IMR-90 (cell line): Measurements from ENCODE around the gene PUS3. TPM values are rescaled to one million over a fixed set of nuclear protein-coding genes. Genes with fewer than 3 reads are reported as not detected.

Experiments
- ATAC-seq: fragments of 200-7000 bp; cut with Tn5 transposase; 2 replicates; pipeline ENCODE4 v1.9.1; 2020; ENCODE audit warnings: low read depth, mild to moderate bottlenecking, moderate library complexity
- BruUV-seq: library from RNA; stranded (reverse); fragments of 400-500 nt; replicated peaks from 2 replicates; lab custom pipeline; 2021; lab: Mats Ljungman, UMichigan
- CTCF ChIA-PET: fragments of 300-600 bp; formaldehyde crosslinking; extraction: SDS; loops from one replicate; lab custom pipeline; 2021; ENCODE audit warnings: antibody characterized with exemption; lab: Yijun Ruan, JAX
- POLR2A ChIA-PET: fragments of 300-600 bp; sonication (Branson Sonifier 250); formaldehyde crosslinking; loops from one replicate; lab custom pipeline; 2022; ENCODE audit warnings: antibody characterized with exemption; ENCODE audit not compliant: unreplicated experiment; lab: Charles Lee
- DNase-seq: peaks from one replicate; pipeline ENCODE4 v3.0.0; 2013
- H2AFZ ChIP-seq: replicated peaks from 2 replicates; pipeline ENCODE3; 2013; ENCODE audit warnings: low read length, mild to moderate bottlenecking; ENCODE audit not compliant: poor library complexity
- H2AK5ac ChIP-seq: 2 replicates; pipeline ENCODE4 v1.6.1; 2013; ENCODE audit warnings: low read depth, low read length, inconsistent platforms
- H2AK9ac ChIP-seq: replicated peaks from 2 replicates; pipeline ENCODE3; 2013; ENCODE audit warnings: mild to moderate bottlenecking, low read depth, low read length, moderate library complexity; ENCODE audit not compliant: poor library complexity
- H2BK120ac ChIP-seq: 2 replicates; pipeline ENCODE4 v1.6.1; 2013; ENCODE audit warnings: low read depth, low read length, inconsistent platforms
- H2BK15ac ChIP-seq: 3 replicates; pipeline ENCODE4 v1.6.1; 2013; ENCODE audit warnings: low read depth, low read length, inconsistent platforms
- H2BK20ac ChIP-seq: 2 replicates; pipeline ENCODE4 v1.6.1; 2013; ENCODE audit warnings: low read depth, mild to moderate bottlenecking, inconsistent platforms, low read length, moderate library complexity
- H2BK5ac ChIP-seq: 2 replicates; pipeline ENCODE4 v1.6.1; 2013; ENCODE audit warnings: mild to moderate bottlenecking, low read depth, low read length, inconsistent platforms; ENCODE audit not compliant: poor library complexity, severe bottlenecking
- H3K14ac ChIP-seq: replicated peaks from 2 replicates; pipeline ENCODE4 v1.6.1; 2013; ENCODE audit warnings: low read depth, low read length, inconsistent platforms
- H3K18ac ChIP-seq: 2 replicates; pipeline ENCODE4 v1.6.1; 2013; ENCODE audit warnings: low read depth, low read length, control low read depth
- H3K23ac ChIP-seq: 2 replicates; pipeline ENCODE4 v1.6.1; 2013; ENCODE audit warnings: low read depth, low read length, inconsistent platforms
- H3K27ac ChIP-seq: 2 replicates; pipeline ENCODE4 v1.5.1; 2013; ENCODE audit warnings: mild to moderate bottlenecking, control low read depth, low read length; ENCODE audit not compliant: insufficient read depth
- H3K27me3 ChIP-seq: 2 replicates; pipeline ENCODE4 v1.6.1; 2013; ENCODE audit warnings: low read length; ENCODE audit not compliant: control insufficient read depth, insufficient read depth
- H3K36me3 ChIP-seq: 2 replicates; pipeline ENCODE4 v1.6.1; 2013; ENCODE audit warnings: low read length, mixed read lengths; ENCODE audit not compliant: control insufficient read depth, insufficient read depth
- H3K4ac ChIP-seq: 2 replicates; pipeline ENCODE4 v1.6.1; 2013; ENCODE audit warnings: low read depth, low read length, inconsistent platforms
- H3K4me1 ChIP-seq: 2 replicates; pipeline ENCODE4 v1.6.1; 2013; ENCODE audit warnings: low read length, mixed read lengths; ENCODE audit not compliant: control insufficient read depth, insufficient read depth
- H3K4me2 ChIP-seq: 2 replicates; pipeline ENCODE4 v1.6.1; 2013; ENCODE audit warnings: low read depth, mild to moderate bottlenecking, control low read depth, low read length, moderate library complexity
- H3K4me3 ChIP-seq: 2 replicates; pipeline ENCODE4 v1.5.1; 2013; ENCODE audit warnings: low read depth, mild to moderate bottlenecking, control low read depth, low read length, moderate library complexity; ENCODE audit not compliant: insufficient read depth
- H3K56ac ChIP-seq: 2 replicates; pipeline ENCODE4 v1.6.1; 2013; ENCODE audit warnings: low read length, inconsistent platforms; ENCODE audit not compliant: insufficient read depth; ENCODE audit errors: extremely low read depth
- H3K79me1 ChIP-seq, 2 experiments: 2 replicates each; pipeline ENCODE4 v1.6.1; 2013; ENCODE audit warnings: low read length in 2 of 2, inconsistent platforms in 1 of 2, low read depth in 1 of 2
- H3K9ac ChIP-seq: 2 replicates; pipeline ENCODE4 v1.6.1; 2013; ENCODE audit warnings: low read depth, low read length, control low read depth
- H3K9me1 ChIP-seq: 2 replicates; pipeline ENCODE4 v1.6.1; 2013; ENCODE audit warnings: low read length, inconsistent platforms; ENCODE audit not compliant: insufficient read depth
- H3K9me3 ChIP-seq: 2 replicates; pipeline ENCODE4 v1.6.1; 2013; ENCODE audit warnings: low read length; ENCODE audit not compliant: control insufficient read depth, insufficient read depth
- H4K20me1 ChIP-seq: 2 replicates; pipeline ENCODE4 v1.6.1; 2013; ENCODE audit warnings: low read length, inconsistent platforms; ENCODE audit not compliant: insufficient read depth
- H4K5ac ChIP-seq: 2 replicates; pipeline ENCODE4 v1.6.1; 2013; ENCODE audit warnings: mild to moderate bottlenecking, low read depth, low read length, control low read depth
- H4K8ac ChIP-seq, 2 experiments: 2 replicates each; pipeline ENCODE4 v1.6.1; 2013; ENCODE audit warnings: low read depth in 2 of 2, low read length in 2 of 2, control low read depth in 1 of 2, inconsistent platforms in 1 of 2
- H4K91ac ChIP-seq: 2 replicates; pipeline ENCODE4 v1.6.1; 2013; ENCODE audit warnings: low read depth, low read length, inconsistent platforms; ENCODE audit not compliant: insufficient read depth
- BHLHE40 ChIP-seq: fragments of 150-350 bp; IDR thresholded peaks from 2 replicates; pipeline ENCODE4 v1.6.1; 2016; ENCODE audit warnings: mild to moderate bottlenecking, low read depth, low read length
- CEBPB ChIP-seq: IDR thresholded peaks from 2 replicates; pipeline ENCODE4 v1.6.1; 2012; ENCODE audit warnings: low read depth, low read length, improper control_type of control experiment
- CHD1 ChIP-seq: IDR thresholded peaks from 2 replicates; pipeline ENCODE4 v1.6.1; 2012; ENCODE audit warnings: low read depth, low read length, improper control_type of control experiment
- FOS ChIP-seq: fragments of 150-350 bp; IDR thresholded peaks from 2 replicates; pipeline ENCODE4 v1.6.1; 2016; ENCODE audit warnings: low read depth, low read length
- MAFK ChIP-seq: IDR thresholded peaks from 2 replicates; pipeline ENCODE4 v1.6.1; 2012; ENCODE audit warnings: low read depth, low read length, improper control_type of control experiment
- MXI1 ChIP-seq: IDR thresholded peaks from 2 replicates; pipeline ENCODE4 v1.6.1; 2012; ENCODE audit warnings: low read depth, mild to moderate bottlenecking, low read length, moderate library complexity, borderline replicate concordance
- NFE2L2 ChIP-seq: fragments of 150-350 bp; IDR thresholded peaks from 2 replicates; pipeline ENCODE4 v1.6.1; 2016; ENCODE audit warnings: low read depth, mild to moderate bottlenecking, low read length
- POLR2A ChIP-seq: IDR thresholded peaks from 2 replicates; pipeline ENCODE4 v1.6.1; 2012; ENCODE audit warnings: mild to moderate bottlenecking, low read depth, low read length
- RAD21 ChIP-seq: IDR thresholded peaks from 2 replicates; pipeline ENCODE4 v1.6.1; 2012; ENCODE audit warnings: low read length, improper control_type of control experiment
- RCOR1 ChIP-seq: IDR thresholded peaks from 2 replicates; pipeline ENCODE4 v1.6.1; 2012; ENCODE audit warnings: mild to moderate bottlenecking, low read length, improper control_type of control experiment; ENCODE audit not compliant: insufficient replicate concordance
- SMC3 ChIP-seq: fragments of 150-350 bp; IDR thresholded peaks from 2 replicates; pipeline ENCODE4 v1.6.1; 2016; ENCODE audit warnings: low read depth, mild to moderate bottlenecking, antibody characterized with exemption, low read length, moderate library complexity
- USF2 ChIP-seq: fragments of 150-350 bp; IDR thresholded peaks from 2 replicates; pipeline ENCODE4 v1.6.1; 2017; ENCODE audit warnings: mild to moderate bottlenecking, antibody characterized with exemption, low read length, low read depth
- WGBS, 2 experiments: methylation state at CpG; one replicate each; pipeline versions ENCODE4 v1.1.5 to v1.1.7; 2013; ENCODE audit warnings: missing lambda C conversion rate in 2 of 2; ENCODE audit not compliant: insufficient read length in 1 of 2; ENCODE audit errors: extremely low coverage in 2 of 2; 5-methylcytosine and 5-hydroxymethylcytosine counted together
- dilution Hi-C: fragments of 300-500 bp; cut with HindIII; formaldehyde crosslinking; loops from one replicate; pipeline ENCODE4 v1.14.3; 2018; ENCODE audit warnings: low sequenced_read_pairs; ENCODE audit not compliant: unreplicated experiment
- in situ Hi-C: fragments of 300-500 bp; cut with MboI; formaldehyde crosslinking; loops from 3 replicates; pipeline ENCODE4 v1.14.3; 2019; ENCODE audit warnings: low sequenced_read_pairs, inconsistent platforms, mixed read lengths
- intact Hi-C: fragments of 100-400 bp; cut with micrococcal nuclease; formaldehyde crosslinking; loops from 2 replicates; pipeline ENCODE4 v1.10.0; 2022
- polyA plus RNA-seq, 3 experiments: library from polyadenylated mRNA; depleted of rRNA; stranded (reverse); fragments of >200 nt; gene quantifications; 2 replicates each; pipeline ENCODE4 v1.2.3, GENCODE V29; 2012; ENCODE audit warnings: low replicate concordance in 1 of 3
- total RNA-seq: library from RNA; depleted of rRNA; stranded (reverse); fragments of >200 nt; gene quantifications from 2 replicates; pipeline ENCODE4 v1.2.3, GENCODE V29; 2012
- TF ChIP-seq, protein P1 (sequence below): fragments of 150-350 bp; IDR thresholded peaks from 2 replicates; pipeline ENCODE4 v1.6.1; 2016; ENCODE audit warnings: low read depth, mild to moderate bottlenecking, low read length, moderate library complexity, borderline replicate concordance
- TF ChIP-seq, protein P2 (sequence below): conservative IDR thresholded peaks from 2 replicates; pipeline ENCODE4 v1.5.1; 2012; ENCODE audit warnings: mild to moderate bottlenecking, low read depth, low read length, improper control_type of control experiment

PUS3 gene
- total and polyA plus RNA-seq, 2 of the 4 experiments (the other 2 are of a cell fraction) = 6.1 to 11.7 TPM

DNA sequence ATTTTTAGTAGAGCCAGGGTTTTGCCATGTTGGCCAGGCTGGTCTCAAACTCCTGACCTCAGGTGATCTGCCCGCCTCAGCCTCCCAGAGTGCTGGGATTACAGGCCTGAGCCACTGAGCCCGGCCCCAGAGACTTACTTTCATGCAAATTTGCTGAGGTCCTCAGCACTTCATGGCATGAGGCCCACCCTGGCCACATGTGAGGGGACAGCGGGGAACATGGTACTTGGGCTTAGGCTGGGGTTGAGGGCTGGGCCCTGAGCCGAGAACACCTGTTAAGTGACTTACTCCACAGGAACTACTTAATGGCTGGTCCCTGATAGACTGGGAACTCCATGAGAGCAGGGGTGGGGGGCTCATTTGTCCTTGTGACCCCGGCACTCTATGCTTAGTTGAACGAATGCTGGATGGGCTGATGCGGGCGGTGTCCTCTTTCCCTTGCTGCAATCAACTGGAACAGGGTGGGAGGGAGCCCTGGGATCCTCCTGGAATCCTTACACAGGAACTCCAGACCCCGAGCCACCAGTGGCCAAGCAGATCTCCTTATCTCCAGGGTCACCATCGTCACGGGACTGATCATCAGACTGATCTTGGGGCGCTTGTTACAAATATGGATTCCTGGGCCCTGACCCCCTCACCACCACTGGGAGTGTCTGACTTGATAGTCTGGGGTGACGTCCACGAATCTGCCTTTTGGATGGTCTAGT is 43.9 kb upstream of the PUS3 start:
- intact Hi-C loops = no loop called here
- CTCF ChIA-PET = no interaction called here

More for the DNA sequence above, 43.9 kb upstream of the PUS3 start:
- no peak overlapping the region for H3K4ac ChIP-seq
- H3K23ac ChIP-seq = no peak overlapping the region
- peaks cover 12% of the 10 kb centered on the region; the same call in 1 of the 2 replicates for H3K27me3 ChIP-seq
- no peak overlapping the region for H3K27ac ChIP-seq
- no peak overlapping the region for H2AK9ac ChIP-seq
- no peak overlapping the region for H2BK5ac ChIP-seq
- H2BK15ac ChIP-seq = no peak overlapping the region
- H4K5ac ChIP-seq = no peak overlapping the region
- H4K91ac ChIP-seq = no peak overlapping the region
- H2AK5ac ChIP-seq = no peak overlapping the region
- no peak overlapping the region for H4K8ac ChIP-seq
- H3K36me3 ChIP-seq = no peaks in the 10 kb centered on the region
- no peaks in the 10 kb centered on the region for H3K4me1 ChIP-seq
- no peak overlapping the region for H3K4me3 ChIP-seq
- no peak overlapping the region for H2BK120ac ChIP-seq
- no peaks in the 10 kb centered on the region for H3K9me3 ChIP-seq
- no peak overlapping the region for H2BK20ac ChIP-seq
- no peaks in the 10 kb centered on the region for H3K9me1 ChIP-seq
- no CpG with 5 or more reads among the region's 14 CpGs for whole genome bisulfite sequencing, 2 experiments
- no peak for TF ChIP-seq BHLHE40
- no peak for TF ChIP-seq CEBPB
- TF ChIP-seq, protein P1, sequence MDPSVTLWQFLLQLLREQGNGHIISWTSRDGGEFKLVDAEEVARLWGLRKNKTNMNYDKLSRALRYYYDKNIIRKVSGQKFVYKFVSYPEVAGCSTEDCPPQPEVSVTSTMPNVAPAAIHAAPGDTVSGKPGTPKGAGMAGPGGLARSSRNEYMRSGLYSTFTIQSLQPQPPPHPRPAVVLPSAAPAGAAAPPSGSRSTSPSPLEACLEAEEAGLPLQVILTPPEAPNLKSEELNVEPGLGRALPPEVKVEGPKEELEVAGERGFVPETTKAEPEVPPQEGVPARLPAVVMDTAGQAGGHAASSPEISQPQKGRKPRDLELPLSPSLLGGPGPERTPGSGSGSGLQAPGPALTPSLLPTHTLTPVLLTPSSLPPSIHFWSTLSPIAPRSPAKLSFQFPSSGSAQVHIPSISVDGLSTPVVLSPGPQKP = no peak
- TF ChIP-seq, protein P2, sequence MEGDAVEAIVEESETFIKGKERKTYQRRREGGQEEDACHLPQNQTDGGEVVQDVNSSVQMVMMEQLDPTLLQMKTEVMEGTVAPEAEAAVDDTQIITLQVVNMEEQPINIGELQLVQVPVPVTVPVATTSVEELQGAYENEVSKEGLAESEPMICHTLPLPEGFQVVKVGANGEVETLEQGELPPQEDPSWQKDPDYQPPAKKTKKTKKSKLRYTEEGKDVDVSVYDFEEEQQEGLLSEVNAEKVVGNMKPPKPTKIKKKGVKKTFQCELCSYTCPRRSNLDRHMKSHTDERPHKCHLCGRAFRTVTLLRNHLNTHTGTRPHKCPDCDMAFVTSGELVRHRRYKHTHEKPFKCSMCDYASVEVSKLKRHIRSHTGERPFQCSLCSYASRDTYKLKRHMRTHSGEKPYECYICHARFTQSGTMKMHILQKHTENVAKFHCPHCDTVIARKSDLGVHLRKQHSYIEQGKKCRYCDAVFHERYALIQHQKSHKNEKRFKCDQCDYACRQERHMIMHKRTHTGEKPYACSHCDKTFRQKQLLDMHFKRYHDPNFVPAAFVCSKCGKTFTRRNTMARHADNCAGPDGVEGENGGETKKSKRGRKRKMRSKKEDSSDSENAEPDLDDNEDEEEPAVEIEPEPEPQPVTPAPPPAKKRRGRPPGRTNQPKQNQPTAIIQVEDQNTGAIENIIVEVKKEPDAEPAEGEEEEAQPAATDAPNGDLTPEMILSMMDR = no peak
- TF ChIP-seq MAFK = no peak
- no peak for TF ChIP-seq FOS
- no peak for TF ChIP-seq CHD1
- no peak for TF ChIP-seq POLR2A
- TF ChIP-seq NFE2L2 = no peak
- no peak for TF ChIP-seq RCOR1
- no peak for TF ChIP-seq MXI1
- no peak for TF ChIP-seq RAD21
- TF ChIP-seq SMC3 = no peak
- no peak for TF ChIP-seq USF2
- in situ Hi-C loops = no loop called here
- POLR2A ChIA-PET = no interaction called here
- H3K56ac ChIP-seq = no peak overlapping the region
- H3K4me2 ChIP-seq = no peak overlapping the region
- BruUV-seq = no TSS peak
- H3K9ac ChIP-seq = no peak overlapping the region; the same call in 1 of the 2 replicates
- H2AFZ ChIP-seq = no peak overlapping the region
- DNase-seq (no peak), ATAC-seq (no peak)
- no peaks in the 10 kb centered on the region for H3K79me1 ChIP-seq
- H3K14ac ChIP-seq = no peak overlapping the region
- H3K18ac ChIP-seq = no peak overlapping the region
- no peaks in the 10 kb centered on the region for H4K20me1 ChIP-seq
- dilution Hi-C loops = no loop called here
